NCI-H187 treated with DMSO at 0.1 percent for 48 hours (cell line): Measurements from ENCODE around the gene RLN2.

Experiments used
- DNase-seq: peaks from one replicate; lab custom pipeline; 2025; lab: John Stamatoyannopoulos, UW

The RLN2 gene

GRCh38 chr9:5265939-5266338 lies 38.6 kb downstream of the RLN2 start:
- DNase-seq = no peak

GRCh38 chr9:5264219-5264595 lies 40.3 kb downstream of the RLN2 start:
- no peak for DNase-seq

GRCh38 chr9:5263351-5264218 lies 40.9 kb downstream of the RLN2 start:
- no peak for DNase-seq
